Trophoblast cell (in vitro differentiated cells and primary cell): ENCODE data around the gene UCP1.

ENCODE experiments used
- DNase-seq, 2 donors: peaks; one replicate each; pipeline ENCODE4 v3.0.0-alpha.2; 2016
- H2AFZ ChIP-seq: 2 replicates; pipeline ENCODE4 v1.6.1; 2013; ENCODE audit warnings: low read length, moderate library complexity, mild to moderate bottlenecking; ENCODE audit not compliant: insufficient read depth, poor library complexity
- H2AK5ac ChIP-seq: 2 replicates; pipeline ENCODE4 v1.6.1; 2013; ENCODE audit warnings: mild to moderate bottlenecking, low read length
- H2BK120ac ChIP-seq: 2 replicates; pipeline ENCODE4 v1.6.1; 2013; ENCODE audit warnings: low read length, mild to moderate bottlenecking, moderate library complexity; ENCODE audit not compliant: insufficient read depth, poor library complexity
- H2BK12ac ChIP-seq: 2 replicates; pipeline ENCODE4 v1.6.1; 2013; ENCODE audit warnings: mild to moderate bottlenecking, low read length, moderate library complexity
- H2BK5ac ChIP-seq: 2 replicates; pipeline ENCODE4 v1.6.1; 2013; ENCODE audit warnings: low read length, low read depth, moderate library complexity, mild to moderate bottlenecking; ENCODE audit not compliant: poor library complexity
- H3K14ac ChIP-seq: 2 replicates; pipeline ENCODE4 v1.6.1; 2013; ENCODE audit warnings: mild to moderate bottlenecking, low read length
- H3K18ac ChIP-seq: 2 replicates; pipeline ENCODE4 v1.6.1; 2013; ENCODE audit warnings: mild to moderate bottlenecking, low read length
- H3K23ac ChIP-seq: 2 replicates; pipeline ENCODE4 v1.6.1; 2013; ENCODE audit warnings: low read length
- H3K27ac ChIP-seq: 2 replicates; pipeline ENCODE4 v1.5.1; 2013; ENCODE audit warnings: low read depth, mild to moderate bottlenecking, inconsistent platforms, low read length, moderate library complexity
- H3K27me3 ChIP-seq: 2 replicates; pipeline ENCODE4 v1.6.1; 2013; ENCODE audit warnings: inconsistent platforms, mild to moderate bottlenecking, low read length, moderate library complexity; ENCODE audit not compliant: insufficient read depth
- H3K36me3 ChIP-seq, 2 experiments: 1 replicate in 1 of 2; 2 replicates in 1 of 2; pipeline ENCODE4 v1.6.1; 2013; ENCODE audit warnings: low read length in 2 of 2, mild to moderate bottlenecking in 2 of 2, moderate library complexity in 1 of 2; ENCODE audit not compliant: insufficient read depth in 2 of 2, control insufficient read depth in 1 of 2
- H3K4ac ChIP-seq: 2 replicates; pipeline ENCODE4 v1.6.1; 2013; ENCODE audit warnings: low read depth, mild to moderate bottlenecking, low read length, moderate library complexity
- H3K4me1 ChIP-seq, 2 experiments: 1 replicate in 1 of 2; 2 replicates in 1 of 2; pipeline ENCODE4 v1.6.1; 2013; ENCODE audit warnings: low read length in 2 of 2, mild to moderate bottlenecking in 2 of 2, moderate library complexity in 1 of 2; ENCODE audit not compliant: insufficient read depth in 2 of 2, control insufficient read depth in 1 of 2
- H3K4me2 ChIP-seq: 2 replicates; pipeline ENCODE4 v1.6.1; 2013; ENCODE audit warnings: inconsistent platforms, mild to moderate bottlenecking, low read length, moderate library complexity
- H3K4me3 ChIP-seq: 2 replicates; pipeline ENCODE4 v1.5.1; 2013; ENCODE audit warnings: mild to moderate bottlenecking, low read depth, low read length, inconsistent platforms
- H3K79me1 ChIP-seq: one replicate; pipeline ENCODE4 v1.6.1; 2013; ENCODE audit warnings: low read length
- H3K79me2 ChIP-seq: 2 replicates; pipeline ENCODE4 v1.6.1; 2013; ENCODE audit warnings: low read length, mild to moderate bottlenecking; ENCODE audit not compliant: control insufficient read depth, insufficient read depth, poor library complexity
- H3K9ac ChIP-seq: 2 replicates; pipeline ENCODE4 v1.6.1; 2013; ENCODE audit warnings: mild to moderate bottlenecking, low read length
- H3K9me3 ChIP-seq: 2 replicates; pipeline ENCODE4 v1.6.1; 2013; ENCODE audit warnings: low read depth, mild to moderate bottlenecking, control low read depth, inconsistent platforms, low read length; ENCODE audit not compliant: insufficient read depth
- H4K12ac ChIP-seq: 2 replicates; pipeline ENCODE4 v1.6.1; 2013; ENCODE audit warnings: low read depth, mild to moderate bottlenecking, low read length, moderate library complexity
- H4K8ac ChIP-seq: 2 replicates; pipeline ENCODE4 v1.6.1; 2013; ENCODE audit warnings: low read depth, mild to moderate bottlenecking, low read length, moderate library complexity
- H4K91ac ChIP-seq: one replicate; pipeline ENCODE4 v1.6.1; 2013; ENCODE audit warnings: low read depth, mild to moderate bottlenecking, low read length, moderate library complexity
- WGBS: extraction: QIAGEN DNeasy Blood & Tissue Kit; methylation state at CpG from one replicate; pipeline ENCODE4 v1.1.7; 2013; ENCODE audit warnings: missing lambda C conversion rate; ENCODE audit not compliant: insufficient read length, insufficient coverage; ENCODE audit errors: extremely low coverage; 5-methylcytosine and 5-hydroxymethylcytosine counted together

UCP1 gene

DNA sequence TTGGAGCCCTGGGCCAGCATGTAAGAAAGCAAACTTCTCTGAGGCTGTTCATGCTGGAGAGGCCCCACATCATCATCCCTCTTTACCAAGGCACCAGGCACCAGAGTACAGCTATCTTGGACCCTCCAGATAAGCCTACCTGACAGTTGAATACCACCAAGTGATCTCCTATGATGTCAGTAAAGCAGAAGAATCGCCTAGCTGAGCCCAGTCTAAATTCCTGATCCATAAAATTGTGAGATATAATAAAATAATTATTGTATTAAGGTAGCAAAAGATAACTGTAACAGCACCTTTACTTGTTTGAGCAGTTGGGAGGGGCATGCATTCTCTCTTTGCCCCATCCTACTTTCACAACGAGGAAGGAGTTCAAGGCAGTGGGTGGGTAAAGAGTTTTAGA is 2.9 kb upstream of the UCP1 start:
- Histone ChIP-seq H3K4ac (no peak overlapping the region), H3K4me2 (no peak overlapping the region), H3K27ac (no peak overlapping the region), H3K9me3 (peaks cover 7% of the 10 kb centered on the region), H3K23ac (no peak overlapping the region), H2AFZ (no peak overlapping the region), H3K9ac (no peak overlapping the region), H3K14ac (no peak overlapping the region), H4K12ac (no peak overlapping the region), H2BK5ac (no peak overlapping the region), H3K36me3 (no peaks in the 10 kb centered on the region), H3K4me3 (no peak overlapping the region), H3K79me1 (peaks cover 3% of the 10 kb centered on the region), H3K79me2 (no peaks in the 10 kb centered on the region), H3K18ac (no peak overlapping the region), H3K4me1 (peaks cover 12 to 14% of the 10 kb centered on the region in 2 experiments), H2BK12ac (no peak overlapping the region), H4K8ac (no peak overlapping the region), H3K27me3 (peaks cover 34% of the 10 kb centered on the region), H2AK5ac (no peak overlapping the region), H2BK120ac (no peak overlapping the region), H4K91ac (no peak overlapping the region)
- no peak for DNase-seq
- WGBS: no CpG with 5 or more reads among the region's 2 CpGs

DNA sequence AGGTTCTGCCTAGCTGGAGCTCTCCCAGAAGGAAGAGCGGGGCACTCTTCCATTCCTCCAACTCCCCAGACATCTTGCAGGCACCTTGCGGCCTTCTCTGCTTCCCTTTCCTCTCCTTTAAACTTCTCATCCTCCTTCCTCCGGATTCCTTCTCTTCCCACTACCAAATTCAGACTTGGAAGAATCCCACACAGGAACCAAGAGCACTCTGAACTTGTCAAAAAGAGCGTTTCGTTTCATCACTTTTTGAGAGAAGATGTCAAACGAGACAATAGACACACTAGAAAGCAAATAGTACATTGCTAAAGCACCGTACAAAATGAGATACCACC is 512 bp upstream of the UCP1 start:
- no peak overlapping the region for H2BK120ac ChIP-seq
- H2AK5ac ChIP-seq: no peak overlapping the region
- H4K12ac ChIP-seq: no peak overlapping the region
- no peak overlapping the region for H3K9ac ChIP-seq
- H3K27ac ChIP-seq: no peak overlapping the region
- H3K79me1 ChIP-seq: no peaks in the 10 kb centered on the region
- no peak for DNase-seq
- no peak overlapping the region for H3K18ac ChIP-seq
- H3K36me3 ChIP-seq: no peaks in the 10 kb centered on the region
- H3K4me2 ChIP-seq: peak overlapping the region; percentile 89
- no peak overlapping the region for H2BK12ac ChIP-seq
- no peak overlapping the region for H3K23ac ChIP-seq
- H3K9me3 ChIP-seq: peaks cover 7% of the 10 kb centered on the region
- no peaks in the 10 kb centered on the region for H3K79me2 ChIP-seq
- WGBS: no CpG with 5 or more reads among the region's 7 CpGs
- no peak overlapping the region for H2AFZ ChIP-seq
- no peak overlapping the region for H4K8ac ChIP-seq
- H3K14ac ChIP-seq: no peak overlapping the region
- peaks cover 6 to 9% of the 10 kb centered on the region in 2 experiments for H3K4me1 ChIP-seq
- peaks cover 35% of the 10 kb centered on the region for H3K27me3 ChIP-seq
- H4K91ac ChIP-seq: no peak overlapping the region
- H2BK5ac ChIP-seq: no peak overlapping the region
- no peak overlapping the region for H3K4me3 ChIP-seq
- no peak overlapping the region for H3K4ac ChIP-seq

DNA sequence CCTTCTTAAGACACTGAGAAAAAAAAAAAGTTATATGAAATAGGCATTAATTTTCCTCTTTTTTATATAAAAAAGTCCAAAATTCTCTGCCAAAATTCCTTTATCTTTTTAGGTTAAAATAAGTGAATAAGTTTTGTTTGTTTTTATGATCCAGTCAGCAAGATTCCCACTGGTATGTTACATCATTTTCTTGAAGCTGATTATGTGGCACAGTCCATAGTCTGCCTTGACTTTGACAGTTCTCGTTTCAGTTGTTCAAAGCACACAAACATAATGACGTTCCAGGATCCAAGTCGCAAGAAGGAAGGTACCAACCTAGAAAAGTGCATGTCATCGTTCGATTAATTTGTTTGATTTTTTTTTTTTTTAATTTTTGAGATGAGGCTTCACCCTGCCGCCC is 9.1 kb downstream of the UCP1 start:
- H4K12ac ChIP-seq: no peak overlapping the region

DNA sequence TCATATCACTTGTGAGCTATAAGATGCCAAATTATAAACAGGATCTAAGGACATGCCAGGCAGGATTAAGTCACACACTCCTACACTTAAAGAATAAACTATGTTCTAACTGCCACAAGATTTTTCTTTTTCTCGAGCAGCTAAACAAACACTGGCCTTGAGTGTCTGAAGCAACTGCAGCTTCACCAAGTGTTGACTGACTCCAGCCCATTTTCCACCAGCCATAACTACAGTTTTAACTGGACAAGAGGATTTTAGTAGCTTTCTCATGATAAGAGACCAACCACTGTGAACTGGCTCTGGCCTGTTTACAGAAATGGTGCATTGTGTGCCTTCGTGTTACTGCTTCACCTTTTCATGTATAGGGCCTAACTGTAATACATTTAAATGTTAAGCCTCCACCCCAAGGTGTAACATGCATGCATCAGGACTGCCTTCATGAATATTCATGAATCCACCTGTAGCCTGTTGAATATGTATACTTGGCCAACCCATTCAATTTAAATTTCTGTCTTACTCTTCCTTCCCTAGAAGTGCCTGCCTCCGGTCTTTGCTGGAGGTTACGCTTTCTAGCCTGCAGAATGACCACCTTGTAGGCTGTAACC is 10.8 kb downstream of the UCP1 start:
- no peak for DNase-seq
- H4K91ac ChIP-seq: no peak overlapping the region
- H2BK12ac ChIP-seq: no peak overlapping the region
- H3K9me3 ChIP-seq: no peaks in the 10 kb centered on the region
- H3K18ac ChIP-seq: no peak overlapping the region
- no peak overlapping the region for H3K23ac ChIP-seq
- no peak overlapping the region for H4K12ac ChIP-seq
- H3K9ac ChIP-seq: no peak overlapping the region
- no peak overlapping the region for H3K4me2 ChIP-seq
- no peak overlapping the region for H2AFZ ChIP-seq
- no peak overlapping the region for H3K27ac ChIP-seq
- no peak overlapping the region for H3K14ac ChIP-seq
- H4K8ac ChIP-seq: no peak overlapping the region
- no peaks in the 10 kb centered on the region for H3K4me1 ChIP-seq
- no CpG with 5 or more reads among the region's 4 CpGs for WGBS
- no peaks in the 10 kb centered on the region for H3K27me3 ChIP-seq
- H3K36me3 ChIP-seq: no peaks in the 10 kb centered on the region
- no peaks in the 10 kb centered on the region for H3K79me2 ChIP-seq
- H2BK5ac ChIP-seq: no peak overlapping the region
- H2AK5ac ChIP-seq: no peak overlapping the region
- H3K79me1 ChIP-seq: no peaks in the 10 kb centered on the region
- H3K4me3 ChIP-seq: no peak overlapping the region
- no peak overlapping the region for H2BK120ac ChIP-seq
- H3K4ac ChIP-seq: no peak overlapping the region

More for the DNA sequence above, 9.1 kb downstream of the UCP1 start:
- DNase-seq: no peak
- H3K23ac ChIP-seq: no peak overlapping the region
- H3K4me3 ChIP-seq: no peak overlapping the region
- H3K18ac ChIP-seq: no peak overlapping the region
- no peak overlapping the region for H4K8ac ChIP-seq
- no peak overlapping the region for H2BK120ac ChIP-seq
- H3K9me3 ChIP-seq: no peaks in the 10 kb centered on the region
- no peaks in the 10 kb centered on the region for H3K79me1 ChIP-seq
- H2BK12ac ChIP-seq: no peak overlapping the region
- no peak overlapping the region for H3K27ac ChIP-seq
- H3K4me1 ChIP-seq: no peaks in the 10 kb centered on the region
- no peak overlapping the region for H3K4me2 ChIP-seq
- H2BK5ac ChIP-seq: no peak overlapping the region
- no peak overlapping the region for H2AK5ac ChIP-seq
- no peaks in the 10 kb centered on the region for H3K79me2 ChIP-seq
- no peak overlapping the region for H3K9ac ChIP-seq
- no peak overlapping the region for H3K14ac ChIP-seq
- H4K91ac ChIP-seq: no peak overlapping the region
- H3K36me3 ChIP-seq: no peaks in the 10 kb centered on the region
- no CpG with 5 or more reads among the region's 6 CpGs for WGBS
- H3K27me3 ChIP-seq: no peaks in the 10 kb centered on the region
- no peak overlapping the region for H2AFZ ChIP-seq
- H3K4ac ChIP-seq: no peak overlapping the region
